Glomerular endothelial cell (primary cell): ENCODE results near the gene GDPD4. TPM values are rescaled to one million over a fixed set of nuclear protein-coding genes. Genes with fewer than 3 reads are reported as not detected.

ENCODE experiments used
- DNase-seq: peaks from one replicate; pipeline ENCODE4 v3.0.0-alpha.2; 2011; ENCODE audit warnings: low read depth, low spot score; ENCODE audit errors: extremely low read depth
- total RNA-seq: library from RNA; depleted of rRNA; stranded (reverse); fragments of >200 nt; gene quantifications from 2 replicates; pipeline ENCODE4 v1.2.3, GENCODE V29; 2015

Gene GDPD4
- total RNA-seq, 1 donor from 2014 or later, result not detected

GRCh38 chr11:77179681-77180080, 121.8 kb downstream of the GDPD4 start:
- DNase-seq, result no peak

DNA sequence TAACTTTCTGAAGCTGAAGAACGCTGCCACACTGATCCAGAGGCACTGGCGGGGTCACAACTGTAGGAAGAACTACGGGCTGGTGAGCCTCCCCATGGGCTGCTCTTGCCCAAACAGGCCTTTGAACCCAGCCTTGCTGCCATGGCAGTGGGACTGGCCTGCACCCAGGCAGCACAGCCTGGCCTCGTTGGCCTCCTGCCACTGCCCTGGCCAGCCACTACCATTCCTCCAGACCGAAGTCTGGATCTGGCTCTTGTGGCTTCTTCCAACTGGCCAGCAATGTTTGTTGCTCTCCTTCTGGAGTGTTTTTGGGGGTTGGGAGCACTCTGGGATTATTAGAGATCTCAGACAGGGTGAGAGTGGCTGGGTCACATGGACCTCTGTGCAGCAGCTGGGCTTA, 122.4 kb downstream of the GDPD4 start:
- DNase-seq, result no peak

DNA sequence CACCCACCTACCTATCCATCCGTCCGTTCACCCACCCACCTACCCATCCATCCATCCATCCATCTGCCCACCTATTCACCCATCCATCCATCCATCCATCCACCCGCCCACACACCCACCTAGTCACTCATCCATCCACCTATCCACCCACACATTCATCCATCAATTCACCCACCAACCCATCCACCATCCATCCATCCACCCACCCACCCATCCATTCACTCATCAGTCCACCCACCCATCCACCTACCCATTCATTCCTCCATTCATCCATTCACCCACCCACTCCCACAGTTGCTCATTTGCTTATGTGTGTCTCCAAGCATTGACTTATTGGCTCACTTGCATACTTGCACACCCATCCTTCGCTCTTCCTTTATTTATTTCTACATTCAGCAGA, 123.3 kb downstream of the GDPD4 start:
- no peak for DNase-seq

- DNase-seq, result no peak
Observed at GRCh38 chr11:77176996-77177395, 124.5 kb downstream of the GDPD4 start.

DNA sequence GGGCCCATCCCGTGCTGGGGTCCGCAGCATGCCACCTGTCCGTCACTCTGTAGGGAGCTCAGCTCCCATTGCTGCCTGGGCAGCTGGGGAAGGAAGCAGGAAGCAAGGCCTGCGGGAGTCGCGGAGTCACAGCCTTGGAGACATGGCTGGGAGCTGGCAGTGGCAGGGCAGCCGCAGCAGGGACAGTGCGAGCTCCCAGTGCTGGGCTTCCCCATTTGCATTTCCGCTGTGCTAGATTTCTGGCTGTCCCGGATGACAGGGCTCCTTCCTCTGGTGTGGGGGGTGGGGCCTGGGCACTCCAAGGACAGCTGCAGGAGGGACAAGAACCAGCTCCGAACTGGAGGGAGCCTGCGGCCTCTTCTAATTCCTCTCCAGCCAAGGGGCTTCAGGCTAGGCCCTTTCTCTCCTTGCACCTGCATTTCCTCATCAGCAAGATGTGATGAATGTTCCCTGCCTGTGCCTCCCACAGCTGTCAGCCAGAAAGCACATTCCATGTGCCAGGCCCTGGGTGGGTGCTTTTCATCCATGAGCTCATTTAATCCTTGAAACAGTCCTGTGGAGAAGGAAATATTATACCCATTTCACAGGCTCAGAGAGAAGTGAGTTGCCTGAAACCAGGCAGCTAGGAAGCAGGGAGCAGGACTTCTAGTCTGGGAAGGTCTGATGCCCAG, 125.5 kb downstream of the GDPD4 start:
- no peak for DNase-seq

DNA sequence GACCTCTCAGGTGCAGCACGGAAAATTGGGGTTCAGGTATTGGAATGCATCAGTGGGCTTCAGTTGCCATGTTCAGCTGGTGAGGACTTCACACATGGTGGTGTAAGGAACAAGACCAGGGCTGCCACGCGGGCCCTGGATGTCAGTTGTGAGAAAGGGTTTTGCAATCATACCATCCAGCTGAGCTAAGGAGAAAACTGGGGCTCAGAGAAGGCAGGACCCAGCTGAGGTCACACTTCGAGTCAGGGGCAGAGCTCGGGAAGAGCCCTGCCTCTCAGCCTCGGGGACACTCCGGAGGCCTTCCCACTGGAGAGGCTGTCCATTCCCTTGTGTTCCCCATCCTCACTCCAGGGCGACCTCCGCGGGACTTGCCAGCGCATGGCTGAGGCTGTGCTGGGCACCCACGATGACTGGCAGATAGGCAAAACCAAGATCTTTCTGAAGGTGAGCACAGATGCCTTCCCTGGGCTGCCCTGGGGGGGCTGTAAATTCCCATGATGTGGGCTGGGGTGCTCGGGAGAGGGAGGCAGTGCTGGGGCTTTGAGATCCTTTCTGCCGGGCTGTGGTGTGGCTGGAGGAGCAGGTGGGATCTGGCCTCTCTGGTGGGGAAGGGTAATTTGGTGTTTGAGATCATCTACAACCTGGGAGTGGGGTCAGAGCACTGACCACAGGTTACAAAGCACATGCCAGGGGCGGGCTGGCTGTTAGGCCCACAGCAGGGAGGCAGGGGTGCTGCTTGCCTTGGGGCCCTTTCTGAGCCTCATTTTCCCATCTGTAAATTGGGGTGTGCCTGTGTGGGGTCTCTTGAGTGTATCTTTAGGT, 126.3 kb downstream of the GDPD4 start:
- no peak for DNase-seq

- DNase-seq, result no peak
Observed at GRCh38 chr11:77174559-77174958, 126.9 kb downstream of the GDPD4 start.

DNA sequence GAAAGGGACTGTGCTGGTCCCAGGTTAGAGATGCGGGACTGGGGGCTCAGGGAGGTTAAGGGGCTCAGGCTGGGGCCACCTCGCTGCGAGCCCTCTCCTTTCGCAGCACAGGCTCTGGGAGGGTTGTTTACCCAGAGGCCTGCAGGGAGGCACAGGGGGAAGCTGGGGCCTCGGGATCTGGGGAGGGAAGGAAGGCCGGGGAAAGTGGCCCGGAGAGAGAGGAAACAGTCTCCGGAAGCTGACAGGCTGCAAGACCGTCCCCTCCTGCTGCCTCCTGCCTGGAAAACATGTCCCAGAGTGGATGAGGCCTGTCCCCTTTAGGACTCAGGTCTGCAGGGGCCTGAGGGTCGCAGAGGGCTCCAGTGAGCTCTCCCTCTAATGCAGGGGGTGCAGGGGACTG, 128.0 kb downstream of the GDPD4 start:
- no peak for DNase-seq

GRCh38 chr11:77172666-77172982, 128.9 kb downstream of the GDPD4 start:
- no peak for DNase-seq

DNA sequence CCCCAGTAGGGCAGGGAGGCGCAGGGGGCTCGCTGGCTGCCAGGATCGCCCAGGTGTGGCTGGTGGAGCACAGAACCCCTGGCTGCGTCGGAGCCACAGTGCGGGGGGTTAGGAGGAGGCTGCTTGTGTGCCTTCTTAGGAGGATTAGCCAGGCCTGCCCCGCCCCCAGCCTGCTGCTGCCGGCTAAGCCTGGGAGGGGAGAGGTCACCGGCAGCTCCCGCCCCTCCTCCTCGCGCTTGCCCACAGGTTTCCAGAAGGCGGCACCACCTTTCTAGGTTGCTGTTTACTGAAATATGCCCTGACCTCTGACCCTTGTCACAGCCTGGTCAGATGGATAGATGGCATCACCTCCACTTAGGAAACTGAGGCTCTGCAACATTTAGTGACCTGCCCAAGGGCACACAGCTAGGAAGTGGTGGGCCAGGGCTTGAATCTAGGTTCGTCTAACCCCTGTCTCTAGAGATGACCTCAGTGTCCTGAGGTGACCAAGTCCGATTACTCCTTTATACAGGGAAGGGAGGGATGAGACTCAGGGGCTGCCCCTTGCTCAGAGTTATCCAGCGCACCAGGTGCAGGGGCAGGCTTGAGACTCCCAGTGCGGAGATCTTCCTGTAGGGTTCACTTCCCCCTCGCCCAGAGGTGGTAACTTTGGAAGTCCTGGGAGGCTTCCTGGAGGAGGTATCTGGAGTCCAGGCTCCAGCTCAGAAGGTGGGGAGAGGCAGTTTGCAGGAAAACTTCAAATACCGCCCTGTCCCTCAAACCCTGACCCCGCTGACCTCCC, 129.4 kb downstream of the GDPD4 start:
- no peak for DNase-seq

DNA sequence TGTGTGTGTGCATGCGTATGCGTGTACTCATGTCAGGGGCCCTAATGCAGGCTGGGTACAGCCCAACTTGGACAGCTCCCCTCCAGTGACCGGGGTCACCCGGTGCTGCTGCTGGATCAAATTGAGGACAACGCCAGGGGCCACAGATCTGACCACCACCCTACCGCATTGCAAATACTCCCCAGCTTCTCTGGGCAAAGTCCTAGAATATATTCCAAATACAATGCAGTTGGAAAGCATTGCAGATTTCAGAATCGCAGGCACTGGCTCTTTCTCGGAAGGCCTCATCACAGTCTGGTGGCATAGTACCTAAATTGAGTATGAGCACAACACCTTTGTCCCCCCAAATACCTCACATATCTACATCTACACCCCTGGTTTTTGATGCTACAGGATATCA, 130.2 kb downstream of the GDPD4 start:
- no peak for DNase-seq

- DNase-seq, result no peak
Observed at GRCh38 chr11:77170107-77170506, 131.4 kb downstream of the GDPD4 start.

GRCh38 chr11:77167791-77168190, 133.7 kb downstream of the GDPD4 start:
- DNase-seq, result no peak

DNA sequence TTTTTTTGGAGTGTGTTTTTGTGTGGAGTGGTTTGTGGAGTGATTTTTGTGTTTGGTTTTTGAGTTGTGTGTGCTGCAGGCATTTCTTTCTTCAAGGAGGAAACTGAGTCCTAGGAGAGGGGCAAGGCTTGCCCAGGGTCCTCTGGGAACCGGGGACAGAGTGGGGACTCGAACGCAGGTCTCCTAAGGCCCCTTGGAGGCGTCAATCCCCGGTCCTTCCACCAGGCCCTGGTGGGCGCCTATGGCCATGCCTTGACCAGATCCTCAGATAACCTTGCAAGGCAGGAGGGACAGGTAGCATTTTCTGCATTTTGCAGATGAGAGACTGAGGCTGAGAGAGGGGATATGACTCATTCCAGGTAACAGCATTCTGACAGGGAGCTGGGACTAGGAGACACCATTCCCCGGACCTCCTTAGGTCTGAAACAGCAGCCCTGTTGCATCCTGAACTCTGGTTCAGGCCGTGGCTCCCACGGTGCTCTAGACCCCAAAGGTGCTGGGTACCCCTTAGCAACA, 134.3 kb downstream of the GDPD4 start:
- DNase-seq, result no peak

Other genes starting within 250 kb of the GDPD4 start
- gene CAPN5, start 234.7 kb downstream of the GDPD4 start, total RNA-seq, result 7.1 and 8.8 TPM in 2 replicates
- gene OMP, start 198.8 kb downstream of the GDPD4 start, total RNA-seq, result 0.53 TPM in 1 of 2 replicates, not detected in the other
- gene MYO7A, start 173.4 kb downstream of the GDPD4 start, total RNA-seq, result 0.18 and 0.19 TPM in 2 replicates
- gene PAK1, start 172.4 kb upstream of the GDPD4 start, total RNA-seq, result 9.9 and 13.1 TPM in 2 replicates